SK-N-SH treated with all-trans-retinoic acid at 6 μM for 48 hours (cell line): ENCODE data around the gene UROS.

Experiments used
- BACH2 ChIP-seq: fragments of 250-450 bp; sonication (Bioruptor Pico); IDR thresholded peaks from 2 replicates; pipeline ENCODE4 v1.9.0; 2021; ENCODE audit warnings: mild to moderate bottlenecking, borderline replicate concordance
- CREB5 ChIP-seq: fragments of 250-450 bp; sonication (Bioruptor Pico); IDR thresholded peaks from 2 replicates; pipeline ENCODE4 v1.5.1; 2020; ENCODE audit warnings: low read depth, mild to moderate bottlenecking, moderate library complexity
- RARB ChIP-seq: fragments of 250-450 bp; sonication (Bioruptor Pico); IDR thresholded peaks from 2 replicates; pipeline ENCODE4 v1.8.0; 2021; ENCODE audit warnings: mild to moderate bottlenecking, moderate library complexity
- ZFP3 ChIP-seq: fragments of 250-450 bp; sonication (Bioruptor Pico); IDR thresholded peaks from 2 replicates; pipeline ENCODE4 v1.5.0; 2020; ENCODE audit warnings: mild to moderate bottlenecking, moderate library complexity
- ZNF565 ChIP-seq: fragments of 450-650 bp; formaldehyde crosslinking; conservative IDR thresholded peaks from 2 replicates; pipeline ENCODE4 v1.5.0; 2020; ENCODE audit warnings: low read depth, mild to moderate bottlenecking, moderate library complexity
- ZNF8 ChIP-seq: fragments of 450-650 bp; formaldehyde crosslinking; IDR thresholded peaks from 2 replicates; pipeline ENCODE4 v1.5.0; 2020; ENCODE audit warnings: mild to moderate bottlenecking, moderate library complexity

GRCh38 chr10:125762692-125763648 is 60.1 kb downstream of the UROS start:
- no peak for TF ChIP-seq RARB (CRISPR knock-in tag)
- TF ChIP-seq CREB5: no peak
- no peak for TF ChIP-seq ZFP3 (CRISPR knock-in tag)
- TF ChIP-seq BACH2: no peak
- TF ChIP-seq ZNF8 (CRISPR knock-in tag): no peak
- no peak for TF ChIP-seq ZNF565 (CRISPR knock-in tag)
